HG03175 (cell line): ENCODE data around the gene BCAS3.
"Not testable (repeated sequence)": the region's sequence is repeated elsewhere in the genome, so short reads cannot be mapped to it uniquely, and the experiment has no call there.

Experiments used
- ATAC-seq: cut with Tn5 transposase; IDR thresholded peaks from one replicate; pipeline ENCODE4 v1.9.1; 2021; ENCODE audit warnings: mild to moderate bottlenecking, moderate library complexity; ENCODE audit not compliant: unreplicated experiment

The BCAS3 gene

GRCh38 chr17:60677308-60678117 lies at the start of gene BCAS3:
Gene BCAS3 (plus strand): TSS chr17:60677851.
- peak; percentile 96 for ATAC-seq

- ATAC-seq, result no peak
Measured at GRCh38 chr17:60628252-60628889, 49.3 kb upstream of the BCAS3 start.

- no peak for ATAC-seq
Measured at GRCh38 chr17:60629120-60629519, 48.5 kb upstream of the BCAS3 start.

GRCh38 chr17:60630352-60630751 lies 47.3 kb upstream of the BCAS3 start:
- ATAC-seq, result no peak

GRCh38 chr17:60631119-60631518 lies 46.5 kb upstream of the BCAS3 start:
- ATAC-seq, result no peak

GRCh38 chr17:60637683-60638082 lies 40.0 kb upstream of the BCAS3 start:
- no peak for ATAC-seq

- no peak for ATAC-seq
Measured at GRCh38 chr17:60639019-60639330, 38.7 kb upstream of the BCAS3 start.

- no peak for ATAC-seq
Measured at GRCh38 chr17:60640503-60640902, 37.1 kb upstream of the BCAS3 start.

GRCh38 chr17:60641126-60641525 lies 36.5 kb upstream of the BCAS3 start:
- ATAC-seq, result no peak

GRCh38 chr17:60641810-60642220 lies 35.8 kb upstream of the BCAS3 start:
- ATAC-seq, result no peak

GRCh38 chr17:60645918-60646523 lies 31.6 kb upstream of the BCAS3 start:
- no peak for ATAC-seq

- no peak for ATAC-seq
Measured at GRCh38 chr17:60646701-60647100, 30.9 kb upstream of the BCAS3 start.

- no peak for ATAC-seq
Measured at GRCh38 chr17:60647705-60648104, 29.9 kb upstream of the BCAS3 start.

GRCh38 chr17:60652454-60653247 lies 25.0 kb upstream of the BCAS3 start:
- peak; percentile 92 for ATAC-seq

- no peak for ATAC-seq
Measured at GRCh38 chr17:60653569-60653968, 24.1 kb upstream of the BCAS3 start.

GRCh38 chr17:60656499-60656898 lies 21.2 kb upstream of the BCAS3 start:
- ATAC-seq, result no peak

- no peak for ATAC-seq
Measured at GRCh38 chr17:60659156-60659555, 18.5 kb upstream of the BCAS3 start.

- no peak for ATAC-seq
Measured at GRCh38 chr17:60661489-60661888, 16.2 kb upstream of the BCAS3 start.

- no peak for ATAC-seq
Measured at GRCh38 chr17:60664022-60664421, 13.6 kb upstream of the BCAS3 start.

GRCh38 chr17:60665602-60666001 lies 12.0 kb upstream of the BCAS3 start:
- ATAC-seq, result no peak

GRCh38 chr17:60668741-60669140 lies 8.9 kb upstream of the BCAS3 start:
- not testable (repeated sequence) for ATAC-seq
